Measurements from ENCODE around the gene KPRP. TPM values are rescaled to one million over a fixed set of nuclear protein-coding genes. Genes with fewer than 3 reads are reported as not detected.

KPRP gene, protein sequence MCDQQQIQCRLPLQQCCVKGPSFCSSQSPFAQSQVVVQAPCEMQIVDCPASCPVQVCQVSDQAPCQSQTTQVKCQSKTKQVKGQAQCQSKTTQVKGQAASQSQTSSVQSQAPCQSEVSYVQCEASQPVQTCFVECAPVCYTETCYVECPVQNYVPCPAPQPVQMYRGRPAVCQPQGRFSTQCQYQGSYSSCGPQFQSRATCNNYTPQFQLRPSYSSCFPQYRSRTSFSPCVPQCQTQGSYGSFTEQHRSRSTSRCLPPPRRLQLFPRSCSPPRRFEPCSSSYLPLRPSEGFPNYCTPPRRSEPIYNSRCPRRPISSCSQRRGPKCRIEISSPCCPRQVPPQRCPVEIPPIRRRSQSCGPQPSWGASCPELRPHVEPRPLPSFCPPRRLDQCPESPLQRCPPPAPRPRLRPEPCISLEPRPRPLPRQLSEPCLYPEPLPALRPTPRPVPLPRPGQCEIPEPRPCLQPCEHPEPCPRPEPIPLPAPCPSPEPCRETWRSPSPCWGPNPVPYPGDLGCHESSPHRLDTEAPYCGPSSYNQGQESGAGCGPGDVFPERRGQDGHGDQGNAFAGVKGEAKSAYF
- not detected for polyA plus RNA-seq (ENCODE audit: low read depth in 6 of 6)

DNA sequence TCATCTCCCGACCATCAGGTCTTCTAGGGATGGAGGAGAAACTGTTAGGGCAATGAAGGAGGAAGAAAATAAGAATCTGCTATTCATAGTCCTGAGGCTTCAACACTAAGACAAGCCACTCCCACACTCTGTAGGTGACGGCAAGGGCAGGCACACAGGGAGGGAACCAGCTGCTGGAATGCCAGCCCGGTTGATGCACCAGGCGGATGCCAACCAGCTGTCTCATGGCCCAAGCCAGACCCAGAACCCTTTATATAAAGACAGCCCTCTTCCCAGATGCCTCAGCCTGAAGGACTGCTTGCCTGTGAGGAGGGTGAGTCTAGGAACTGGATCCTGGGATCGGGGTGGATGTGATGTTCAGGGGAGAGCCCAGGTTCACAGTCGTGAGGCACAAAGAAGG is at the start of gene KPRP:
Gene KPRP (plus strand): TSS at position 279 of the 400 bp plus-strand sequence. CDS start 1,564 bp downstream, outside the sequence.
- no peaks in the 10 kb centered on the region for H3K36me3 Mint-ChIP-seq
- H3K9me3 Mint-ChIP-seq, result no peaks in the 10 kb centered on the region
- peak within 1 kb of the TSS in 1 of 6 donors; percentile 53 for H3K27ac Mint-ChIP-seq
- no peaks in the 10 kb centered on the region for H3K4me1 Mint-ChIP-seq
- DNase-seq, result no peak
- no peak for ATAC-seq (ENCODE audit: low read depth in 2 of 2)
- H3K4me3 Mint-ChIP-seq, result no peak within 1 kb of the TSS
- H3K27me3 Mint-ChIP-seq, result peaks cover 32 to 47% (median 42%) of the 10 kb centered on the region in 3 donors

DNA sequence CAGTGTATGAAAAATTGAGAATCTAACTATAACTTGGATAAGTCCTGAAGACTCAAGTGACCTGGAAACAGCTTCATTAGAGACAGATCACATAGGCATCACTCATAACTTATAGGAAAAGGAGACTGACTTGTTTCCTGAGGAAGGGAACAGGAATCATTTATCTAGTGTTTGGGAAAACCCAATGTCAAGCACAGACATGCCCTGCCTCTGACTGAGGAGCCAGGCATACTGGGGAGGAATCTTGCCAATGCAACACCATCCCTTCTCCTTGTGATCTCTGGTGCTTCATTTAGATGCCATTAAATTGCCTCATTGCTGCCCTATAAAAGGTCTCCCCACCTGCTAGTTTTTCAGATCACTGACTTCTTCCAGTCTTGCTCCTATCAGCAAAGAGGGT is 39.6 kb upstream of the KPRP start:
- peaks cover 0 to 23% (median 11%) of the 10 kb centered on the region in 7 donors for H3K9me3 Mint-ChIP-seq
- ATAC-seq (ENCODE audit: low read depth in 2 of 2) (no peak), DNase-seq (no peak)
- H3K4me3 Mint-ChIP-seq, result no peak overlapping the region
- no peaks in the 10 kb centered on the region for H3K4me1 Mint-ChIP-seq
- H3K36me3 Mint-ChIP-seq, result no peaks in the 10 kb centered on the region
- H3K27ac Mint-ChIP-seq, result no peak overlapping the region
- peaks cover 4 to 37% (median 10%) of the 10 kb centered on the region in 3 donors for H3K27me3 Mint-ChIP-seq

DNA sequence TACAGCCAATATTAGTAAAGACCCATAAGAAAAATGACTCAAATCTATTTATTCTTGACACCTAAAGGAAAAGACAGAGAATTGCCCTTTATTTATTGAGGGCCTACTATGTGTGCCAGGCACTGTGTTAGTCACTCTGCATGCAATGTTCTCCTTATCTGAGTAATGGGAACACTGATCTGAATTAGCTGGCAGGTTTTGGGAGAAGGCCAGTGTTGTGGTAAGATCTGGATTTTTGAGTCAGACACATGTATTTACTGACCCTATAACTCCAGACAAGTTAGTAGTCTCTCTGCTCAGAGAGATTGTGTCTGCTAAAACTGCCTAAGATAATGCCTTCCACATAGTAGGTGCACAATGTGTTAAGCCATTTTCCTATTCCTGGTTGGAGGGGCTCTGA is 32.6 kb upstream of the KPRP start:
- ATAC-seq (ENCODE audit: low read depth in 2 of 2) (no peak), DNase-seq (no peak)
- no peaks in the 10 kb centered on the region for H3K36me3 Mint-ChIP-seq
- H3K9me3 Mint-ChIP-seq, result no peaks in the 10 kb centered on the region
- peaks cover 0 to 11% (median 10%) of the 10 kb centered on the region in 3 donors for H3K27me3 Mint-ChIP-seq
- no peak overlapping the region for H3K4me3 Mint-ChIP-seq
- no peak overlapping the region for H3K27ac Mint-ChIP-seq
- no peaks in the 10 kb centered on the region for H3K4me1 Mint-ChIP-seq

DNA sequence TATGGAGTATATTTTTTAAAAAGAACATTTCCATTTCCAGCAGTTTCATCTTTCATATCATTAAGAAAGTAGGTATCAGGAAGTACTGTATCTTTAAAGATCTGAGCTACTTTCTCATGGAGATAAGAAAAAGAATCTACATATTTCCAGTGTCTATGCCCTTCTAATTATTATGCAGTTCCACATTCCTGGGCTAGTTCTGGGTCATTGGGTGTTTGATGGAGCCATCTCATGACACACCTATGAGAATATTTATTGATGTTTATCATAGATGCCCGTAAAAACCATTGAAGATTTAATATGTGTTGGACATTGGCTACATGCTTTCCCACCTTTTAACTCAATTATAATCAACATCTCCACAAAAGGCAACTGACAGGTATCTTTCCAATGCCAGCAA is 28.8 kb upstream of the KPRP start:
- Mint-ChIP-seq H3K27ac (no peak overlapping the region), H3K9me3 (no peaks in the 10 kb centered on the region), H3K36me3 (no peaks in the 10 kb centered on the region), H3K4me3 (no peak overlapping the region), H3K4me1 (no peaks in the 10 kb centered on the region), H3K27me3 (peaks cover 7 to 11% (median 10%) of the 10 kb centered on the region in 3 donors)
- no peak for ATAC-seq (ENCODE audit: low read depth in 2 of 2)
- no peak for DNase-seq

DNA sequence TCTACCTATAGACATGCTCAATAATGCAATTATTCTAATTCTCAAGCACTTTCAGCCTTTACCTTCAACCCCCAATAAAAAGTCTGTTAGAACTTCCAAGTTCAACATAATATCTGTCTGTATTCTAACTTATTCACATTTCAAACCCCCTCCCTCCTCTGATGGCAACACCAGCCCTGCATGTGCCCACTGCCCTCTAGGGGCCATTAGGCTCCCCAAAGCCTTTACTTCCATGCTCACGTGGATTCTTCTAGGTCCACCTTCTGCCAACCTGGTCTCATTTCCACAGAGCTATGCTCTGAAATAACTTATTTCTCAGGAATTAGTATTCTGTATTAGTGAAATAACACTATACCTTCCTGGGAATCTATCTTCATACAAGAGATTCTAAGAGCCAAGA is 22.2 kb upstream of the KPRP start:
- peaks cover 31 to 43% (median 33%) of the 10 kb centered on the region in 3 donors for H3K27me3 Mint-ChIP-seq
- H3K36me3 Mint-ChIP-seq, result no peaks in the 10 kb centered on the region
- ATAC-seq (ENCODE audit: low read depth in 2 of 2) (no peak), DNase-seq (no peak)
- peak overlapping the region in 1 of 6 donors; percentile 1 for H3K27ac Mint-ChIP-seq
- H3K9me3 Mint-ChIP-seq, result peaks cover 0 to 1% (median 0%) of the 10 kb centered on the region in 7 donors
- no peak overlapping the region for H3K4me3 Mint-ChIP-seq
- no peaks in the 10 kb centered on the region for H3K4me1 Mint-ChIP-seq

DNA sequence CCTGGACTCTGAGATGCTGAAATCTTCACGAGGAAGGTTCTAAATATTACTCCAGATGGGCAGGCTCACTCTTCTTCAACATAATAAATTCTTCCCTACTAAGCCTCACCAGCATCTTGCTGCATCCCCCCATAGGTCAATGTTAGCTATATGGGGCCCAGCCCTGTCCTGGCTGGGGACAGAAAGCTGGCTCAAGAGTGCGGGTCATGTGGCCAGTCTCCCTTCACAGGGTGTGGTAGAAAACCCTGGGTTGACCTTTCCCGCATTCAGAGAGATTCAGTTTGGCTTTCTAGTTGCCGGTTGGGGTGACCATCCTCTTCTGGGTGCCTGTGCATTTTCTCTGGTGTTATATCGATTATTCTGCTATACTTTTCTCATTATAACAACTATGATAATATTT is 19.8 kb upstream of the KPRP start:
- no peak for DNase-seq
- Mint-ChIP-seq H3K27me3 (peaks cover 32 to 54% (median 44%) of the 10 kb centered on the region in 3 donors), H3K27ac (no peak overlapping the region), H3K4me3 (no peak overlapping the region), H3K4me1 (no peaks in the 10 kb centered on the region), H3K9me3 (peaks cover 0 to 8% (median 0%) of the 10 kb centered on the region in 7 donors), H3K36me3 (no peaks in the 10 kb centered on the region)
- ATAC-seq (ENCODE audit: low read depth in 2 of 2), result no peak

DNA sequence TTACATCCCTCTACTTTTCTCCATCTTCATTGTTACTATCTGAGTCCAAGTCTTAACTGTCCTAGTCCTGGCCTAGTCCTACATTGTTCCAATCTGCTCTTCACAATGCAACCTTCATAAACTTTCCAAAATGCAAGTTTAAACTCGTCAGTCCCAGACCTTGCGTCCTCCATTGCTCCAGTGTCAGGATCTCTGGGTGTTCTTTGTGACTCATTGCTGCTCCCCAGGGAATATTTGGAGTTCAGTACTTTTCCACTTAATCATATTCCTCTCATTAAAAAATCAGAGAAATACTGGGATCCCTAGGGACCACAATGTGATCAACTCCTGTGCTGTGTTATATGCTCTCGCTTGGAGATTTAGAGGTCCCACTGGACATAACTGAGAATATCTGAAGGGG is 18.0 kb upstream of the KPRP start:
- peaks cover 0 to 12% (median 0%) of the 10 kb centered on the region in 7 donors for H3K9me3 Mint-ChIP-seq
- no peaks in the 10 kb centered on the region for H3K36me3 Mint-ChIP-seq
- peaks cover 36 to 62% (median 52%) of the 10 kb centered on the region in 3 donors for H3K27me3 Mint-ChIP-seq
- no peak overlapping the region for H3K27ac Mint-ChIP-seq
- ATAC-seq (ENCODE audit: low read depth in 2 of 2) (no peak), DNase-seq (no peak)
- H3K4me1 Mint-ChIP-seq, result no peaks in the 10 kb centered on the region
- no peak overlapping the region for H3K4me3 Mint-ChIP-seq

DNA sequence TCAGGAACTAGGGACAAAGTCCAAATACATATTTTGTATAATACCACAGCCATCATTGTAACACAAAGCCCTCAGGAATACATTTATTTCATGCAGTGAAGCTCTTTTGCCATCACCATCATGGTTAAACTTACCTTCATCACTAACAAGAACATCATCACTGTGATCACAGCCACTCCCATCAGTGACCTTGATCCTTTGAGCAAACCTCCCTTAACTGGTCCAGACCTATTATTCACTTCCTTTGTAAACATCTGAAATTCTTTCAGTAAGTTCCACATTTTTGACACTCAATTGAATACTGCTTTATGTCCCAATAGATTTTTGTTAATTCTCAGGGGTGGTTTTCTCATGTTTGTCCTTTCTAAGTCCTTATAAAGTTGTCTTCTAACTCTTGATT is 16.2 kb upstream of the KPRP start:
- Mint-ChIP-seq H3K27me3 (peaks cover 30 to 58% (median 48%) of the 10 kb centered on the region in 3 donors), H3K4me3 (no peak overlapping the region), H3K36me3 (no peaks in the 10 kb centered on the region), H3K27ac (no peak overlapping the region), H3K4me1 (no peaks in the 10 kb centered on the region), H3K9me3 (peaks cover 0 to 15% (median 1%) of the 10 kb centered on the region in 7 donors)
- DNase-seq (no peak), ATAC-seq (ENCODE audit: low read depth in 2 of 2) (no peak)

DNA sequence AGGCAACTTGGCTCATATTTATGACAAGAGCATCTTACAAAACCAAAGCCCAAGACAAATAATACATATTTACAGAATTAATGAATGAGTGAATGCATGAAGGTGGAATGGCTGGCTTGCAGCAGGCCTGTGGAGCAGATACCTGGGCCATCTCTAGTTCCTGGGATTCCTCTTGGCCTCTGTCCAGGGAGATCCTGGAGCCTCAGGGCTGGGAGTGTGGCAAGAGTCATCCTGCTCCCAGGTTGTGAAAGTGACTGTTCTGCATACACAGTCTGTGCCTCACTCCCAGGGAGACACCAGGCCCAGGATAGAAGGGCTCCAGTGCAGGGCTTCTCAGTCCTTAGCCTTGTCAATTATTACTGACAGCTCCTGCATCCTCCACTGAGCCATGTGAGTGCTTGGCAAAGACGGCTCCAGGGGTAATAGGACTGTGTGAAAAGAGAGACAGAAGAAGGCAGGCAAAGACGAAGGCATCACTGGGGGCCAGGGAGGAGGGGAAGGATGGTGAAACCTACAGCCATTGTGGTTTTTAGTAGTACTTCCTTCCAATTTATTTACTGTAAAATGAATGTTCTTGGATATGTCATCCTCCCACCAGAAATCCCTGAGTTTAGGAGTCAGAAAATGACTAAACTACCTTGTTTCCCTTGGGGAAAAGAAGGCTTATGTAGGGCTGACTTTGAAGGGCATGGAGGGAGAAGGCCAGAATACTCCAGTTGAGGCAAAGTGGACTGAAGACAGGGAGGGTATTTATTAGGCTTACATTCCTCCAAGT is 14.3 kb upstream of the KPRP start:
- Mint-ChIP-seq H3K9me3 (peaks cover 0 to 16% (median 2%) of the 10 kb centered on the region in 7 donors), H3K27me3 (peaks cover 26 to 48% (median 45%) of the 10 kb centered on the region in 3 donors), H3K4me3 (no peak overlapping the region), H3K27ac (no peak overlapping the region), H3K36me3 (no peaks in the 10 kb centered on the region), H3K4me1 (no peaks in the 10 kb centered on the region)
- no peak for ATAC-seq (ENCODE audit: low read depth in 2 of 2)
- DNase-seq, result no peak

DNA sequence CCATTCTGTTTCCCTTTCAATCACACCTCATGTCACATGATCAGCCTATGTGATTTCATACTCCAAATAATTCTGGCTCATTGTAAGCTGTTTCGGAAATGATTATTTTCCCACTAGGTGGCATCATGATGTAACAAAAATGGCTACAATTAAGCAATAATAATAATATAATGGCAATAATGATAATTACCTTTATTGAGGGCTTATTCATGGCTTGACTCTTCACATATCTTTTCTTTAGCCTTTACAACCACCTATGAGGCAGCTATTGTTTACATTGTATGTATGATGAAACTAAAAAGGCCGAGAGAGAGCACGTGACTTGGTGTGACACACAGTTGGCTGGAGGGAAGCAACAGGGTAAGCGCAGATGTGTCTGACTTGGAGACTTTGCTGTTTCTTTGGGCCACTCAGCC is 12.5 kb upstream of the KPRP start:
- no peak for DNase-seq

DNA sequence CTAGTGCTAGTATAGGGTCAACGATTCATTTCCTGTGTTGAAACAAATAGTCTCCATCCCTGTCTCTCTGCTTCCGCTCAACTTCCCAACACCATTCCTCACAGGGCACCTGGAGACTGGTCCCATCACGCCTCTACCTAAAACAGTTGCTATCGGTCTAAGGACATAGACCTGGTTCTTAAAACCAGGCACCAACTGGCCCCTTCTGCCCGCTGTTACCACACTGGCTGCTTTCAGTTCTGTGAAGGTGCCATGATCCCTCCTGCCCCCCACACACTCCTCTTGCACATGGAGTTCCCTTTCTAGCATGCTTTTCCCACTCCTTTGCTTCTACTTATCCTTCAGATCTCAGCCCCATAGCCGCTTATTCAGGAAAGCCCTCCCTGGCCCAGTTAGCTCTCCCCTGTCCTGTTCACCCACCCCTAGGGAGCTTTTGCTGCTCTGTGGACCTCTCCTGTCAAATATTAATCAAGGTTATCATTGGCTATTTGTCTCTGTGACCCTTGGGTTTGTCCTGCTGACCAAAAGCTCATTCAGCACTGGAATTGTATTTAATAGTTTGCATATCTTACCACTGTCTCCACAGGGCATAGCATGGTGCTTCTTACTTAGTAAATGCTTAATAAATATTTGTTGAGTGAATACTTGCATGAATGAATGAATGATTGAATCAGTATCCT is 11.9 kb upstream of the KPRP start:
- Mint-ChIP-seq H3K27ac (no peak overlapping the region), H3K4me1 (no peaks in the 10 kb centered on the region), H3K36me3 (no peaks in the 10 kb centered on the region), H3K4me3 (no peak overlapping the region), H3K27me3 (peaks cover 31 to 54% (median 51%) of the 10 kb centered on the region in 3 donors), H3K9me3 (peaks cover 0 to 16% (median 2%) of the 10 kb centered on the region in 7 donors)
- ATAC-seq (ENCODE audit: low read depth in 2 of 2), result no peak
- no peak for DNase-seq

More for the DNA sequence above, 12.5 kb upstream of the KPRP start:
- no peak overlapping the region for H3K27ac Mint-ChIP-seq
- H3K9me3 Mint-ChIP-seq, result peaks cover 0 to 16% (median 2%) of the 10 kb centered on the region in 7 donors
- H3K4me3 Mint-ChIP-seq, result no peak overlapping the region
- H3K27me3 Mint-ChIP-seq, result peaks cover 25 to 48% (median 45%) of the 10 kb centered on the region in 3 donors
- H3K36me3 Mint-ChIP-seq, result no peaks in the 10 kb centered on the region
- H3K4me1 Mint-ChIP-seq, result no peaks in the 10 kb centered on the region
- ATAC-seq (ENCODE audit: low read depth in 2 of 2), result no peak

DNA sequence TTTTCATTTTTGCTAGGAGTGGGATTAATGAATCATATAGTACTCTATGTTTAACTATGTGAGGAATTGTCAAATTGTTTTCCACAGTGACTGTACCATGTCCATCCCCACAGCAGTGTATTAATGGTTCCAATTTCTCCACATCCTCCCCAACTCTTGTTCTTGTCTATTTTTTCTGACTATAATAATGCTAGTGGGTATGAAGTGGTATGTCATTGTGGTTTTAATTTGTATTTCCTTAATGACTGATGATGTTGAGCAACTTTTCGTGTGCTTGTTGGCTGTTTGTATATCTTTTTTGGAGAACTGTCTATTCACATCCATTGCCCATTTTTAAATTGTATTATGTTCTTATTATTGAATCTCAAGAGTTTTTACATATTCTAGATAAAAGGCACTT is 10.0 kb upstream of the KPRP start:
- Mint-ChIP-seq H3K4me1 (no peaks in the 10 kb centered on the region), H3K27me3 (peaks cover 31 to 59% (median 45%) of the 10 kb centered on the region in 3 donors), H3K27ac (no peak overlapping the region), H3K36me3 (no peaks in the 10 kb centered on the region), H3K9me3 (peaks cover 0 to 9% (median 0%) of the 10 kb centered on the region in 7 donors), H3K4me3 (no peak overlapping the region)
- ATAC-seq (ENCODE audit: low read depth in 2 of 2), result no peak
- no peak for DNase-seq

DNA sequence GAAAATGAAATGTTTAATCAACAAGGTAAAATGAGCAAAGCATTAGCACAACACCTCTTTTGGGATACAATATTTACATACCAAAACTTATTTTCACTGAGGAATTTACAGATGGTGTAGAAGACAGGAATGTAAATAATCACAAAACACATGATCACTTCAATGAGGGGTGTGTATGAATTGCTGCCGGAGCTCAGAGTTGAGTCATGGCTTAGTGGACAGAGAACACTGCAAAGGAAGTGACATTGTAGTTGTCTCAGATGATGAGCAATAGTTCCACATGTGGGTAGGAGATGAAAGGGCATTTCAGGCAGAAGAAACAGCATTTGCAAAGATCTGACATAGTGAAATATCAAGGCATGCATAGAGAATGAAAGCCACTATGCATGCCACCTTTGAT is 5.6 kb upstream of the KPRP start:
- H3K27ac Mint-ChIP-seq, result no peak overlapping the region
- ATAC-seq (ENCODE audit: low read depth in 2 of 2) (no peak), DNase-seq (no peak)
- H3K4me3 Mint-ChIP-seq, result no peak overlapping the region
- H3K4me1 Mint-ChIP-seq, result no peaks in the 10 kb centered on the region
- H3K9me3 Mint-ChIP-seq, result no peaks in the 10 kb centered on the region
- H3K36me3 Mint-ChIP-seq, result no peaks in the 10 kb centered on the region
- H3K27me3 Mint-ChIP-seq, result peaks cover 36 to 50% (median 45%) of the 10 kb centered on the region in 3 donors
